ENCODE measurements around the gene AGT.

DNA sequence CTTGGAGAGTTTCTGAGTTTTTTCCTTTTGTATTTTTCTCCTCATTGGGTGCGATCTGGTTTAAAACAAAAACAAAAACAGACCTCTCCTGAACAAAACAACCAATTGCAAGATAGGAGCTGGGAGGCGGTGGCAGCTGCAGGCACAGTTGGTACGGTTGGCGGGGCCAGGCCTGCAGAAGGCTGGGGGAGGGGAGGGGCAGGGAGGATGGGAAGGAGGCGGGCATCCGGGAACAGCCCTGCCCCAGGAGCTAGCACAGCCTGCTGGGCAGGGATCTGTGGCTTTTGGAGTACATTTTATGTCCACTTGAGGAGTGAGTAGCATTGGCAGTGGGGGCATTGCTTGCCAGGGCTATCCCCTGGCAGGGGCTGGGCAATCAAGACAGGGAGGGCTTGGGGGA lies 38.5 kb upstream of the AGT start:
- TF ChIP-seq GATA3 (IDR thresholded peaks at IDR 0.05; ENCODE audit: low read depth, low read length): no peak
- TF ChIP-seq GATA2 (IDR thresholded peaks at IDR 0.05; ENCODE audit: low read depth, low read length): no peak
